Measurements from ENCODE around the gene ANKRD36B.
A peak's percentile ranks its signal among the peaks of the same experiment; 100 is the strongest.
"Not testable (repeated sequence)": the region's sequence is repeated elsewhere in the genome, so short reads cannot be mapped to it uniquely, and the experiment has no call there.

Gene ANKRD36B

DNA sequence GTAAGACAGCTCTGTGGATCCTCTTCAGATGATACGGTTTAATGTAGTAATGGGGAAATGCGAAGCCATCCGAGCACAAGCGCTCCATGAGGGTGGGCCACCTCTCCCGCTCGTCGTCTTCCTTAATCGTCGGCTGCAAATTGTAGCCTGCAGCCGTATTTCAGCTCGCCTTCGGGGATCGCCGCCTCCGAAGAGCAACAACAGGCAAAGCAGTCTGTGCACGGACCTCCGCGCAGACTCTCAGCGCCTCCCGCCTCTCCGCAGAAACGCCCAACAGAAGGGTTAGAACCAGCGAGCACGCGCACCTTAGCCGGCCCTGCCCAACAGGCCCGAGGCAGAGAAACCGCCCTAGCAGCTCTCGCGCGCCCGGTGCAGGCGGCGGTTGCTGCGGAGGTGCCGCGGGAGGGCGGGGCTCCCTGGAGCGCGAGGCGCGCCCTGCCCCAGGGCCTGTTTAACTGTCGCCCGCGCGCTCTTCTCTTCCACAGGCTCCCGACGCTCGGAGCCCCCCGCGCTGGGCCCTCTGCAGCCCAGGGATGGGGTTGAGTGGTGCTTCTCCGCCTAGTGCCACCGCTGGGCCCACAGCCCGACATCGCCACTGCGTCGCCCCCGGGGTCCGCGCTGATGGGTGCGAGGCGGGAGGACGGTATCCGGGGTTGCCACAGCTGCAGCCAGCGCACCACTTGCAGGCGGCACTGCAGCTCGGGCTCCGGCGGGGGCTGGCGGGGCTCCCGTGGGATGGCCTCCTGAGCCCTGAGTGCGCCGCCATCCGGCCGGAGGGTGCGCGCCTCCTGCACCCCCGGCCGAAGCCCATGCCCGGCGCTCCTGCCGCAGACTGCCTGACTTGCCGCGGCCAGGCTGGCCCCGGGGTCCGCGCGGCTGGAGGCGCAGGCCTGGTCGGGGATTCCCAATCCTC lies at the start of gene ANKRD36B:
Gene ANKRD36B (minus strand): TSS at position 280 of the 913 bp plus-strand sequence. CDS start 192 bp downstream, at position 88.
- peak; percentile 90 for DNase-seq

DNA sequence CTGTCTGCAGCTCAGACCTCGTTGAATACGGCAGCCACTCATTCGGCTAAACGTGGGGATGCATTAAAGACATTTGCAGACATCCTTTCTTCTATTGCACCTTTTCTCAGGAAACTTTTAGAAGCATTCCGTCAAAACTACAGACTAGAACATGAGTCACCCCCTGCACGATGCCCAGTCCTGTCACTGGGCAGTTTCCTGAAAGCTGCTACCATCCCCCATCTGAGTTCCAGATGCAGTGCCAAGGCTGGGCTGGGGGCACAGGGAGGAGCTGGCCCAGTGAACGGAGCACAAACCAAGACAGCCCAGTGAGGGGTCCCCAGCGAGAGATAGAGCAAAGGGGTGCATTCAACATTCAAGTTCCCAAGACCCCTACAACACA lies 36.4 kb upstream of the ANKRD36B start:
- not testable (repeated sequence) for DNase-seq

DNA sequence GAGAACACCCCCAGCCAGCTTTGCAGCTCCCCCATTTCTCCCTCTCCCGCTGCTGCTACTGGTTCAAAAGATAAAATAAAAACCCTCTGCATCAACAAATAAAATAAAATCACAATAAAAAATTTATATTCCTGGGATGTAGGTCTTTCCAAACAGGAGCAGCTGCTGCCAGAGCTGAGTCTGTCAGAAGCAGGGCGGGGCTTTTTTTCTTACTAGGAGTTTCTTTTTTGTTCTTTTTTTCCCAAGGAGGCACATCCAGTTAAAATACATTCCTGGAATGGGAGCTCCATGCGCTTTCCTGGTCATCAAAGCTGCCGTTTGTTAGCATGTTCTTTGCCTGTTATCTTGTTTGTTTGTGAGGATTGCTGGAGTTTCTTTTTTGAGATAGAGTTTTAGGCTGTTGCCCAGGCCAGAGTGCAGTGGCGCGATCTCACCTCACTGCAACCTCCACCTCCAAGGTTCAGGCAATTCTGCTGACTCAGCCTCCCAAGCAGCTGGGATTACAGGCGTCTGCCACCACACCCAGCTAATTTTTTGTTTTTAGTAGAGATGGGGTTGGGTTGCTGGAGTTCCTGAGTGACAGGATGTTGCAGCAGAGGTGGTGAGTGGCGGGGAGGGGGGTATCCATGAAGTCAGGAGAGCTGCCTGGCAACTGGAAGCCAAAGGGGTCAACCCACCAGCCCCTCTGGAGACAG lies 35.8 kb upstream of the ANKRD36B start:
- DNase-seq = not testable (repeated sequence)

DNA sequence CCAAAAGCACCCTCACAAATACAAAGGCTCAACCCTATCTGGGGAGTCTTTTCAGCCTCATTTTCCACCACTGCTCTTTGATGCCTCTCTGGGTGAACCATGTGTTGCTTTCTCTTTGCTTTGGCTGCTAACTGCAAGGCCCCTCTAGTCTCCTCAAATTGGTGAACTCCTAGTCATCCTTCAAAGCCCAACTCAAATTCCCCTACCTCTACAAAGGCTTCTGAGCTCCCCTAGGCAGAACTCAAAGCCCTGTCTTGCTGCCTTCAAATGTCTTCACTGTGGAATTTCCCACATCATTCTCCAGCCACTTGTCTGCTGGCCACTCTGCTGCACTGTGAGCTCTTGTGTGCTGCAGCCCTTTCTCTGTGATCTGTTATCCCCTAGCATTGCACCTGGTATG lies 33.3 kb upstream of the ANKRD36B start:
- not testable (repeated sequence) for DNase-seq

DNA sequence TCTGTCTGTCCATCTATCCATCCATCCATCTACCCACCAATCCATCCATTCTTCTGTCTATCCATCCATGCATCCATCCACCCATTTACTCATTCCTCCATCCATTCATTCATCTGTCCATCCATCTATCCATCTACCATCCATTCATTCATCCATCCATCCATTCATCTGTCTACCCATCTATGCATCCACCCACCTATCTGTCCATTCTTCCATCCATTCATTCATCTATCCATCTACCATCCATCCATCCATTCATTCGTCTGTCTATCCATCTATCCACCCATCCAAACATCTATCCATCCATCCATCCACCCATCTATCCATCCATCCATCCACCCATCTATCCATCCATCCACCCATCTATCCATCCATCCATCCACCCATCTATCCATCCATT lies 30.8 kb upstream of the ANKRD36B start:
- DNase-seq = not testable (repeated sequence)

DNA sequence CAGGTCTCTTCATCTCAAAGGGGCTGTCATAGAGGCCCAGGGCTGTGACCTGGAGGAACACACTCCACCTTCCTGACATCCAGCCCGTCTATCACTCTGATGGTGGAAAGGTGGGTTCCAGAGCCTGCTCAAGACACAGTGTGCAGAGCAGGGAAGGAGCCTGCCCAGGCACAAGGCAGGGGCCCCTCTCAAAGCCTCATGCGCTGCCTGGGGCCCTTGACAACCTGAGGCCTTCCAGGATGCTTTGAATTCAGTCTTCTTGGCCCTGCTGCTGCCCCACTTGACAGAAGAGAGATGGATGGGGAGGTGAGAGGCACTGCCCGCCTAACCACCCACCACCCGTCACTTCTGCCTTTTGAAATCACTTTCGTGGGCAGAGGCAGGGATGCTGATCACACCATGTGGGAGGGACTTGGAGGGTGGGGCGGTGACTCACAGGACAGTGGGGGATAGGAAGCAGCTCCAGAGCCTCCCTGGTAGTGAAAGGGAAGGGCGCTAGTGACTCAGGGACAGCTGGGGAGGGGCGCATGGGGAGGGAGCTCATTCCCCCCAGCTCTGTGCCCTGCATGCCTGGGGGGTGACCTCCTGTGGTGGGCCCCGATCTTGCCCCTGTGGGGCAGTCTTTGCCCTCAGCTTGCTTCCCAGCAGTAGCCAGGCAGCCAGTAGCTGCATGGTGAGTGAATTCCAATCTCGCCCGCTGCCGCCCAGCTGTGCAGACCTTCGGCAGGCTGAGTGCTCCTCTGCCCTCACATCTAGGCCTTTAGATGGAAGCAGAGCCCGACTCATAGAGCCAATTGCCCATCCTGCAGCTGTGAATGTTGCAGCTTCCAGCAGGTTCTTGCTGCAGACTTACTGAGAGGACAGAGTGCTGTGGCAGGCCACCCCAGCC lies 29.5 kb upstream of the ANKRD36B start:
- not testable (repeated sequence) for DNase-seq

DNA sequence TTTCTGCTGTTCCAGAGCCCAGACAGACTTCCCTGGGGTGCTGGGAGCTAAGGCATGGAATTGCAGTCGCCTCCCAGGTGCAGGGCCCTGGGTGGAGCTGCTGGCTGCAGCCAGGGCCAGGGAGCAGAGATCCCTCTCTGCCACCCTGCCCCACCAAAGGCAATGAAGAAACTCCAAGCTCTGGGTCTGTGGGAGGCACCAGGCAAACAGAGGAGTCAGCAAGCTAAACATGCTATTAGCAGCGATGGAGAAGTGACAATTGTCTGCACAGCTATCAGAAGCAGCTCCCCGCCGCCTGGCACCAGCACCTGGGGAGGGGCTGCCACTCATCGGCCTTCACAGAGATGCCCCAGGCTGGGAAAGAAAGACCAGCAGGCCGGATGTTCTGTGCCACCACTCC lies 28.2 kb upstream of the ANKRD36B start:
- no peak for DNase-seq

DNA sequence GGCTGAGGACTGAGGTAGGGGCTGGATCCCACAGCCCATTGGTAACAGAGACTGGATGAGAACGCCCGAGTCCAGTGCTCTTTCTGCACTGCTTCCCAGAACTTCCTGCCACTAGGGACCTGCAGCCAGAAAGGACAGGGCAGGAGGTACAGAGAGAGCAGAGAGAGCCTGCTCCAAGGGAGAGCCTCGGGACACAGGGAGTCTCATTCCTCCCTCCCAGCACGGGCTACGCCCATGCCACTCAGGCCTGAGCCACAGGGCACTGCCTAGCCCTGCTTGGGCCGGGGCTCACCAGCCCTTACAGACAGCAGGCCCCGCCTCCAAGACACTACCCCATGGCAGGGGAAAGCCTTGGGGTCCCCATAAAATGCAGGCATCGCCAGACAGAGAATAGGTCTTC lies 26.1 kb upstream of the ANKRD36B start:
- DNase-seq = not testable (repeated sequence)

DNA sequence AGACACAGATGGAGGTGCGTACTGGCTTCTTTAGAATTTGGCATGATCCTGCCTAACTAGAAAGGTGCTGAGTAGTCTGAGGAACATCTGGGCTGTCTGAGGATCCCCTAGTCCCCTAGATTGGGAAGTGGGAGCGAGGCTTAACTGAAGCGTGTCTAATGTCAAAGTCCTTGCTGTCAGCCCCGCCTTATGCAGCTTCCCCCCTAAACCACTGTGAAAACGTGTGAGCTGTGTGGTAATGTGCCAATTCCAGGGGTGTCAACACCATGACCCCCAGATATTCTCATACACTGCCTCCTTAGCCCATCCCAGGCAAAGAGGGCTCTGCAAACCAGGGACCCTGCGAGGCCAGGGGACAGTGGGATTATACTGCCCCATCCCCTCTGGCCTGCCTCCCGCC lies 22.2 kb upstream of the ANKRD36B start:
- not testable (repeated sequence) for DNase-seq

DNA sequence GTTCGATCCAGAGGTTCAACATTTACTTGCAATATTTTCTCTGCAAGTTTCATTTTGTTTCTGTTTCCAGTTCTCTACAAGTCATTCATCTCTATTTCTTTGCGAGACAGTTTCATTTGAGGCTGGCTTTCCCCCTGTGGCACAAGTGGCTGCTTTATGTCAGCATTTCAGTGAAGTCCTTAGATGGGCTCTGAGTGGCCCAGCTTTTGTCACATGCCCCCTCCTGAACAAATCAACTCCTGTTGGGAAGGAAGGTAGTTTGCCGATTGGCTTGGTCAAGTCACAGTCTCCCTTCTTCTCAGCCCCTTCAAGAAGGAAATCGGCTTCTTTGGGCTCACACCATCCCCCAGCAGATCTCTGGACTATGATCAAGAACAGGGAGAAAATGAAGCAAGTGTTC lies 19.1 kb upstream of the ANKRD36B start:
- not testable (repeated sequence) for DNase-seq

DNA sequence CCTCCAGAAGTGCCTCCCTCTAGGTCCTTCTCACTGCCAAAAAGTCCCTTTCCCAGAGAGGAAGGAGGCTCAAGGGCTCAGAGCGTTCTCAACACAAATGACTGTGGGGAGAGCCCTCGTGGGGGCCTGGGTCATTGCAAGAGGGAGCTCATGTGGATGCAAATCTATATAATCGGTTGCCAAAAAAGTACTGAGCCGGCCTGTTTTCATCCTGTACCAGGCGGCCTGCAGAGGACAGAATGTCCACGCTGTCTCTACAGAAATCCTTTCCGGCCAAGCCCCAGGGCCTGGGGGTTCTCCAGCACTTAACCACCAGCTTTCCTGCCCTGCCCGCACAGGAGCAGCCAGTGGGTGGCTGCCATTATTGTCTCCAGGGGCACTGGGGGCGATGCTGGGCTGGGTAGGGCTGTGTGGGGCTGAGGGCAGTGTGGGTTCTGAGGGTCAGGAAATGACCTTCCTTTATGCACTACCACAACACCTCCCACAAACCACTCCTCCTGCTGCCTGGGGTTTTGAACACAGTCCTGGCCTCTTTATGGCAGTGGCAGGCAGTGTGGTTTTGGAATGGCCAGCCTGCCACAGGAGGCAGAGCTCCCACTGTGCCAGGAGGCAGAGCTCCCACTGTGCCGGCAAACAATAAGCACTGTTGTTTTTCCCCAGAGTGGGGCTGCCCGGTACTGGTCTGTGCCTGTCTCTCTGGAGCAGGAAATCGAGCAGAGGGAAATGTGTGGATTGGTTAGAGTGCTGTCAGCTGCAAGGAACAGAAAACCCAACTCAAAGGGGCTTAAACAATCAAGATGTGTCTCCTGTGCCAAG lies 16.1 kb upstream of the ANKRD36B start:
- not testable (repeated sequence) for DNase-seq

DNA sequence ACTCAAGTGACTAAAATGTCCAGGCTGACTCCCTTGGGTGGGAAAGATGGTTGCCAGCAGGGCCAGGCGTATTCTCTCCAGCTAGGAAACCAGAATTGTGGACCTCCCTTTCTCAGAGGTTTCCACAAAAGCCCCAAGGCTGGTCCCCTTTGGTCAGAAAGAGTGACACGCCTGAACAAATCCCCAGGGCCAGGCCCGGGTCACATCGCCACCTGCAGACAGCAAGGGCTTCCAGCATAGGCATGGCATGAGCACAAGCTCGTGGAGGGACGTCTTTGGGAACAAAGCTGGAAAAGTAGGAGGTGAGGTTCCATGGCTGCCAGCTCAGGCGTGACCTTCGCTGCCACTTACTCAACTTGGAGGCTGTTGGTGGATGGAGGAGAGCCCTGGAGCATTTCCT lies 15.4 kb upstream of the ANKRD36B start:
- not testable (repeated sequence) for DNase-seq

DNA sequence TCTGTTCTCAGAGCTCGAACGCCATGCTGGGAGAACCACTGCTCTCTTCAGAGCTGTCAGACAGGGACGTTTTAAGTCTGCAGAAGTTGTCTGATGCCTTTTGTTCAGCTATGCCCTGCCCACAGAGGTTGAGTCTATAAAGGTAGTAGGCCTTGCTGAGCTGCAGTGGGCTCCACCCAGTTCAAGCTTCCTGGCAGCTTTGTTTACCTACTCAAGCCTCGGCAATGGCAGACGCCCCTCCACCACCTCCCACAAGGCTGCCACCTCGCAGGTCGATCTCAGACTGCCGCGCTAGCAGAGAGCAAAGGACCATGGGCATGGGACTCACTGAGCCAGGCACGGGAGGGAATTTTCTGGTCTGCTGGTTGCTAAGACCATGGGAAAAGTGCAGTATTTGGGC lies 11.9 kb upstream of the ANKRD36B start:
- not testable (repeated sequence) for DNase-seq

DNA sequence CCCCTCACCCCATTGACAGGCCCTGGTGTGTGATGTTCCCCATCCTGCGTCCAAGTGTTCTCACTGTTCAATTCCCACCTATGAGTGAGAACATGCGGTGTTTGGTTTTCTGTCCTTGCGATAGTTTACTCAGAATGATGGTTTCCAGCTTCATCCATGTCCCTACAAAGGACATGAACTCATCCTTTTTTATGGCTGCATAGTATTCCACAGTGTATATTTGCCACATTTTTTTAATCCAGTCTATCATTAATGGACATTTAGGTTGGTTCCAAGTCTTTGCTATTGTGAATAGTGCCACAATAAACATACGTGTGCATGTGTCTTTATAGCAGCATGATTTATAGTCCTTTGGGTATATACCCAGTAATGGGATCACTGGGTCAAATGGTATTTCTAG lies 6.5 kb upstream of the ANKRD36B start:
- DNase-seq = not testable (repeated sequence)

DNA sequence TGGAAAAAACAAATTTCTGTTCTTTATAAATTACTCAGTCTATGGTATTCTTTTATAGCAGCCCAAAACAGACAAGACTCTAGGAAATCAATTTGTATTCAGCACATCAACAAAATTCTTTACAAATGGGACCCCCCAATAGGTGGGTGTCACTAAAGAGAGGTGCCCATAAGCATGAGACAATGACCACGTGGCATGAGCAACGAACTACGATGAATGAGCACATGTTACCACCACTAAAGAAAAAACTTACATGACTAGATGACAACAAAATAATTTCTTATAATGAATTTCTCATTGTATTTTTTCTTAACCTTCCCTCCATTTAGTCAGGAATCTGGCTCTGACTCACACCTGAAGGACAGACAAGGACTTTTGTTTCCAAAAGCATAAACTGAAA lies 3.8 kb upstream of the ANKRD36B start:
- not testable (repeated sequence) for DNase-seq

DNA sequence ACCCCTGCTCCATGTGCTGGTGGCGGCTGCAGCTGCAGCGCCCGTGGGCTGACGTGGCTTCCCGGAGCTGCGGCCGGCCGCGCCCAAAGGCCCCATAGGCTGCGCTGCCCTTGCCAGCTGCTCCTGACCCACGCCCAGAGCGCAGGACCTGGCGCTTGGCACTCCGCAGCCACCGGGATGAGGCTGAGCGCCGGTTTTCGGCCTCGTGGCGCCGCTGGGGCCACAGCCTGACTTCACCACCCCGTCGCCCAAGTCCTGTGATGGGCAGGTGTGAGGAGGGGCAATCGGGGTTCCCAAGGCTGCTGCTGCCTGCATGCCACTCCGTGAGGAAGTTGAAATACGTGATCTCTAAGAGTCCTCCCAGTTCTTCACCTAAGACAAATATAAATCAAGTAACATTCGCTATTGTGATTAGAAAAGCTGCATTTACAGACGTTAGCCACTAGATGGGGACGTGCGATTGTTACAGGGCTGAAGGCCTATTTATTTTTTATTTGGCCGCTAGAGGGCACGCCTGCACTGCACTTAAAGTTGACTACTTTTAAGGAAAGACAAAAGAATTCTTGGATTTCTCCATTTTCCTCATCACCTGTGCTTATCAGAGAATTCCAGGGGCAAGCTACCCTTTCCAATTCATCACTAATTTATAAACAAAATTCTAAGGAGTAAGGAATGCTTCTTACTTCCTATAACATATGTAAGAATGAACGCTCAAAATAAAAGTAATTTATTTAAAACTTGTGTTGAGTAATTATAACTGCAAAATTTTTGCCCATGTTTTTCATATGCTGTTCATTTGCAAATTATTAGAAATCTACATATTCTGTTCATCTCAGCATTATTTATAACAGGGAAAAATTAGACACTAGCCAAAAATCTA lies 1.1 kb upstream of the ANKRD36B start:
- DNase-seq = peak; percentile 87

DNA sequence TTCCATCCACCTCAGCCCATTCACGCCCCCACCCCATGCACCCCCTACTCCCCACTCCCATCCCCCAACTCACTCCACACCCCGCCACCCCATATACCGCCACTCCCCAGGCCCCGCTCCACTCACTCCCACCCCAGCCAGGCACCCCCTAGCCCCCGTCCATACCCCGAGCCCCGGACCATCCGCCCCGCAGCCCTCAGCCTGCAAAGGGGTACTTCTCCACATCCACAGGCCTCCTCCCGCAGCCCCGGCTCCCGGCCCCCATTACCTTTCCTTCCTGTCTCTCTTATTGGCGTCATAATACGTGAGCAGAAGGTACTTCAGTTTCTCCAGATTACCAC lies 450 bp downstream of the ANKRD36B start:
- not testable (repeated sequence) for DNase-seq

DNA sequence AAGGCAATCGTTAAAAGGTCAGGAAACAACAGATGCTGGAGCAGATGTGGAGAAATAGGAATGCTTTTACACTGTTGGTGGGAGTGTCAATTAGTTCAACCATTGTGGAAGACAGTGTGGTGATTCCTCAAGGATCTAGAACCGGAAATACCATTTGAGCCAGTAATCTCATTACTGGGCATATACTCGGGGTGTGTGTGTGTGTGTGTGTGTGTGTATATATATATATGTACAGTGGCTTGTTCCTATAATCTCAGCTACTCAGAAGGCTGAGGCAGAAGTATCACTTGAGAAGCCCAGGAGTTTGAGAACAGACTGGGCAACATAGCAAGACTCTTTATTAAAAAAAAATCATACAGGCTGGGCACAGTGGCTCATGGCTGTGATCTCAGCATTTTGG lies 24.0 kb downstream of the ANKRD36B start:
- not testable (repeated sequence) for DNase-seq

DNA sequence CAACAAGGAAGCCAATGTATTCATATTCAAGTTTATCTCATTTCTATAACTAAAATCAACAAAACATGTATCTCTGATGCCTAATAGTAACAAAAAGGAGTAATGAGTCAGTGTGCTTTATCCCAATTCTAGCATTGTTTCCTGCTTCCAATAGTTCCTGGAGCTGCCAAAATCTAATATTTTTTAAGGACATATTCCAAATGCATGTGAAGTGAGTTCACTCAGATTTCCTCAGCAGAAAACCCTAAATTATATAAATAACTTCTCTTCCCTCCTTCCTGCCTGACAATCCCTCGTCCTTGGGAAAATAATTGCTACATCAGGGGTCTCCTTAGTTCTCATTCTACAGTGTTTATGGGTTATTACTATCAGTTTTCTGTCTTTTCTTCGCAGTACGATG lies 37.3 kb downstream of the ANKRD36B start:
- DNase-seq = not testable (repeated sequence)

DNA sequence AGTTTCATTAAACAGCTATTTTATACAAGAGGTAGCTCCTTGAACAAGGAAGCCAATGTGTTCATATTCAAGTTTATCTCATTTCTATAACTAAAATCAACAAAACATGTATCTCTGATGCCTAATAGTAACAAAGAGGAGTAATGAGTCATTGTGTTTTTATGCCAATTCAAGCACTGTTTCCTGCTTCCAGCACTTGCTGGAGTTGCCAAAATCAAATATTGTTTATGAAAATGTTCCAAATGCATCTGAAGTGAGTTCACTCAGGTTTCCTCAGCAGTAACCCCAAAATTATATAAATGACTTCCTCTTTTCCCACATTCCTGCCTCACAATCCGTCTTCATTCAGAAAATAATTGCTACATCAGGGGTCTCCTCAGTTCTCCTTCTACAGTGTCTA lies 39.2 kb downstream of the ANKRD36B start:
- not testable (repeated sequence) for DNase-seq

DNA sequence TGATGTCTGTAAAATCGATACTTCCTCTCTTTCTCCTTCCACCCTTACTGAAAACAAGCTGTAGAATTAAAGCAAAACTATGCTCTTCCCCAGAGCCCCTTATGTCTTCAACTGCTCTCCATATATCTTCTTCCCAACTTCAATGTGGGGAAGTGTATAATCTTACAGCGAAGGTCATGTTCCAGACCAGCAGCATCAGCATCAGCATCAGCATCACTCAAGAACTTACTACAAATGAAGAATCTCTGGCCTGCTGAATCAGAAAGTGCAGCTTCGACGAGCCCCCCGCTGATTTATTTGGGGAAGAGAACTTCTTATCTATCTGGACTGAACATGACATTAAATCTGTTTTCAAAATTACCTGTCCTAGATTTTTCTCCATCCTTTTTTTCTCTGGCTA lies 40.6 kb downstream of the ANKRD36B start:
- DNase-seq = not testable (repeated sequence)
